HEK293 (cell line): ENCODE data around the gene SPTLC2.

Source experiments
- CTCF ChIA-PET: fragments of 350-600 bp; formaldehyde crosslinking; extraction: SDS; loops from one replicate; lab custom pipeline; 2021; ENCODE audit warnings: antibody characterized with exemption; lab: Yijun Ruan, JAX
- POLR2A ChIA-PET: fragments of 300-600 bp; formaldehyde crosslinking; extraction: SDS; loops from one replicate; lab custom pipeline; 2020; ENCODE audit warnings: antibody characterized with exemption, inconsistent platforms; lab: Yijun Ruan, JAX
- H3K27ac ChIP-seq: fragments of 200-500 bp; sonication (Bioruptor generic); 2 replicates; pipeline ENCODE4 v1.5.1; 2014; ENCODE audit warnings: low read depth, low read length, control low read depth, inconsistent platforms; ENCODE audit errors: extremely low read depth
- H3K36me3 ChIP-seq, 2 experiments: fragments of 200-500 bp in 1 of 2; sonication (Bioruptor generic) in 1 of 2; 1 replicate in 1 of 2; 2 replicates in 1 of 2; pipeline ENCODE4 v1.5.1; 2014 to 2017; ENCODE audit warnings: inconsistent platforms in 2 of 2, low read length in 2 of 2; ENCODE audit not compliant: control insufficient read depth in 2 of 2, insufficient read depth in 1 of 2
- H3K4me1 ChIP-seq: fragments of 200-500 bp; sonication (Bioruptor generic); 2 replicates; pipeline ENCODE4 v1.5.1; 2014; ENCODE audit warnings: mild to moderate bottlenecking, low read length, inconsistent platforms; ENCODE audit not compliant: control insufficient read depth, insufficient read depth
- H3K4me3 ChIP-seq: 2 replicates; pipeline ENCODE4 v1.5.1; 2011; ENCODE audit warnings: low read depth, mild to moderate bottlenecking, control low read depth, low read length, moderate library complexity
- H3K9me3 ChIP-seq: fragments of 200-500 bp; sonication (Bioruptor generic); 2 replicates; pipeline ENCODE4 v1.5.1; 2014; ENCODE audit warnings: low read depth, low read length, inconsistent platforms; ENCODE audit not compliant: control insufficient read depth, insufficient read depth
- GLI4 ChIP-seq: fragments of 450-650 bp; formaldehyde crosslinking; IDR thresholded peaks from 2 replicates; pipeline ENCODE4 v1.5.1; 2016; ENCODE audit warnings: missing biosample characterization, missing genetic modification characterization
- HIC1 ChIP-seq: fragments of 450-650 bp; formaldehyde crosslinking; IDR thresholded peaks from 2 replicates; pipeline ENCODE4 v1.5.1; 2016; ENCODE audit warnings: missing biosample characterization, missing genetic modification characterization
- MEIS1 ChIP-seq: sonication (generic); formaldehyde crosslinking; IDR thresholded peaks from 2 replicates; pipeline ENCODE4 v1.8.1; 2022; ENCODE audit warnings: missing genetic modification reagents, mild to moderate bottlenecking, borderline replicate concordance
- MZF1 ChIP-seq: fragments of 450-650 bp; formaldehyde crosslinking; IDR thresholded peaks from 2 replicates; pipeline ENCODE4 v1.5.1; 2017; ENCODE audit warnings: missing biosample characterization, missing genetic modification characterization, borderline replicate concordance
- PBX3 ChIP-seq: sonication (generic); formaldehyde crosslinking; IDR thresholded peaks from 2 replicates; pipeline ENCODE4 v1.8.1; 2022; ENCODE audit warnings: mild to moderate bottlenecking, moderate library complexity, missing genetic modification reagents
- SCRT2 ChIP-seq: fragments of 450-650 bp; formaldehyde crosslinking; IDR thresholded peaks from 2 replicates; pipeline ENCODE4 v1.5.1; 2016; ENCODE audit warnings: missing biosample characterization, missing genetic modification characterization
- ZEB2 ChIP-seq: fragments of 450-650 bp; formaldehyde crosslinking; IDR thresholded peaks from 2 replicates; pipeline ENCODE4 v1.5.1; 2016; ENCODE audit warnings: missing biosample characterization, missing genetic modification characterization
- ZFP37 ChIP-seq: fragments of 450-650 bp; formaldehyde crosslinking; IDR thresholded peaks from 2 replicates; pipeline ENCODE4 v1.5.1; 2016; ENCODE audit warnings: missing biosample characterization, missing genetic modification characterization
- ZNF121 ChIP-seq: fragments of 450-650 bp; formaldehyde crosslinking; IDR thresholded peaks from 2 replicates; pipeline ENCODE4 v1.5.1; 2016; ENCODE audit warnings: missing biosample characterization, missing genetic modification characterization
- ZNF132 ChIP-seq: fragments of 450-650 bp; formaldehyde crosslinking; IDR thresholded peaks from 2 replicates; pipeline ENCODE4 v1.5.1; 2017; ENCODE audit warnings: missing biosample characterization, missing genetic modification characterization, borderline replicate concordance
- ZNF2 ChIP-seq: fragments of 450-650 bp; formaldehyde crosslinking; IDR thresholded peaks from 2 replicates; pipeline ENCODE4 v1.5.1; 2016; ENCODE audit warnings: missing biosample characterization, missing genetic modification characterization
- ZNF394 ChIP-seq: fragments of 450-650 bp; formaldehyde crosslinking; IDR thresholded peaks from 2 replicates; pipeline ENCODE4 v1.5.1; 2016; ENCODE audit warnings: missing biosample characterization, missing genetic modification characterization, mild to moderate bottlenecking, moderate library complexity, borderline replicate concordance
- ZNF548 ChIP-seq: fragments of 450-650 bp; formaldehyde crosslinking; IDR thresholded peaks from 2 replicates; pipeline ENCODE4 v1.5.1; 2016; ENCODE audit warnings: missing biosample characterization, missing genetic modification characterization
- ZNF555 ChIP-seq: fragments of 450-650 bp; formaldehyde crosslinking; conservative IDR thresholded peaks from 2 replicates; pipeline ENCODE4 v1.5.1; 2017; ENCODE audit warnings: missing biosample characterization, mild to moderate bottlenecking, missing genetic modification characterization, inconsistent platforms
- ZNF791 ChIP-seq: fragments of 450-650 bp; formaldehyde crosslinking; IDR thresholded peaks from 2 replicates; pipeline ENCODE4 v1.5.1; 2016; ENCODE audit warnings: missing biosample characterization, missing genetic modification characterization
- ZSCAN18 ChIP-seq: fragments of 450-650 bp; formaldehyde crosslinking; IDR thresholded peaks from 2 replicates; pipeline ENCODE4 v1.5.1; 2016; ENCODE audit warnings: missing biosample characterization, missing genetic modification characterization
- TF ChIP-seq, protein P1 (sequence below): fragments of 450-650 bp; formaldehyde crosslinking; IDR thresholded peaks from 2 replicates; pipeline ENCODE4 v1.5.1; 2017; ENCODE audit warnings: missing biosample characterization, missing genetic modification characterization
- TF ChIP-seq, protein P2 (sequence below): fragments of 450-650 bp; IDR thresholded peaks from 2 replicates; pipeline ENCODE4 v1.5.1; 2018; ENCODE audit warnings: missing biosample characterization, missing genetic modification characterization

Gene SPTLC2

GRCh38 chr14:77508876-77509275 is 107.6 kb downstream of the SPTLC2 start:
- ChIA-PET POLR2A (no interaction called here), CTCF (no interaction called here)
- Histone ChIP-seq H3K4me1 (no peaks in the 10 kb centered on the region), H3K9me3 (no peaks in the 10 kb centered on the region), H3K4me3 (no peak overlapping the region), H3K27ac (no peak overlapping the region), H3K36me3 (peaks cover 4 to 20% of the 10 kb centered on the region in 2 experiments; a peak in 2 of 3 replicates)
- TF ChIP-seq ZNF548 (tag by site-specific recombination) = no peak
- no peak for TF ChIP-seq ZNF394 (tag by site-specific recombination)

GRCh38 chr14:77508249-77508648 is 108.2 kb downstream of the SPTLC2 start:
- POLR2A ChIA-PET = interaction anchor here (0.8 kb wide), 1 partner anchor 532 kb away, joined by 3 read pairs; no protein-coding TSS in a partner anchor
- Histone ChIP-seq H3K36me3 (peaks cover 4 to 20% of the 10 kb centered on the region in 2 experiments; a peak in 2 of 3 replicates), H3K9me3 (no peaks in the 10 kb centered on the region), H3K27ac (no peak overlapping the region), H3K4me3 (no peak overlapping the region), H3K4me1 (no peaks in the 10 kb centered on the region)
- CTCF ChIA-PET = interaction anchor here (0.9 kb wide), 1 partner anchor 49 kb away, joined by 3 read pairs; no protein-coding TSS in a partner anchor
- no peak for TF ChIP-seq ZNF2 (tag by site-specific recombination)

DNA sequence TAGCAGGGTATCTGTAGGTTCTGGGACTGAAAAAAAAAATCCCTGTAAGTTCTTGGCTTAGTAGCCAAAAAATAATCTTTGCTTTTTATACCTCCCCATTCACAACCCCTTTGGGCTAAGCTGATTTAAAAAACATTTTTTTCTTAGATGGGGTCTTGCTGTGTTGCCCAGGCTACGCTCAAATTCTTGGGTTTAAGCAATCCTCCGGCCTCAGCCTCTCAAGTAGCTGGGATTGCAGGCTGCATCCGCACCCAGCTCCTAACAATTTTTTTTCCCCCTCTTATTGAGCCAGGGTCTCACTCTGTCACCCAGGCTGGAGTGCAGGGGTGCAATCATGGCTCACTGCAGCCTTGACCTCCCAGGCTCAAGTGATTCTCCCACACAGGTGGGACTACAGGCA is 108.7 kb downstream of the SPTLC2 start:
- TF ChIP-seq ZNF121 (tag by site-specific recombination) = peak; percentile 52; the same call in 1 of the 2 replicates
- TF ChIP-seq, protein P1, sequence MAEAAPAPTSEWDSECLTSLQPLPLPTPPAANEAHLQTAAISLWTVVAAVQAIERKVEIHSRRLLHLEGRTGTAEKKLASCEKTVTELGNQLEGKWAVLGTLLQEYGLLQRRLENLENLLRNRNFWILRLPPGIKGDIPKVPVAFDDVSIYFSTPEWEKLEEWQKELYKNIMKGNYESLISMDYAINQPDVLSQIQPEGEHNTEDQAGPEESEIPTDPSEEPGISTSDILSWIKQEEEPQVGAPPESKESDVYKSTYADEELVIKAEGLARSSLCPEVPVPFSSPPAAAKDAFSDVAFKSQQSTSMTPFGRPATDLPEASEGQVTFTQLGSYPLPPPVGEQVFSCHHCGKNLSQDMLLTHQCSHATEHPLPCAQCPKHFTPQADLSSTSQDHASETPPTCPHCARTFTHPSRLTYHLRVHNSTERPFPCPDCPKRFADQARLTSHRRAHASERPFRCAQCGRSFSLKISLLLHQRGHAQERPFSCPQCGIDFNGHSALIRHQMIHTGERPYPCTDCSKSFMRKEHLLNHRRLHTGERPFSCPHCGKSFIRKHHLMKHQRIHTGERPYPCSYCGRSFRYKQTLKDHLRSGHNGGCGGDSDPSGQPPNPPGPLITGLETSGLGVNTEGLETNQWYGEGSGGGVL (tag by site-specific recombination) = no peak
- TF ChIP-seq, all 188 proteins: peak for 1
- H3K36me3 ChIP-seq = peaks cover 4 to 20% of the 10 kb centered on the region in 2 experiments; a peak in 2 of 3 replicates
- POLR2A ChIA-PET = interaction anchor here (0.8 kb wide), 1 partner anchor 532 kb away, joined by 3 read pairs; no protein-coding TSS in a partner anchor
- no peak overlapping the region for H3K27ac ChIP-seq
- no peak overlapping the region for H3K4me3 ChIP-seq
- no peaks in the 10 kb centered on the region for H3K4me1 ChIP-seq
- CTCF ChIA-PET = interaction anchor here (0.6 to 0.9 kb wide), 2 partner anchors 48 to 389 kb away, joined by 3 read pairs; no protein-coding TSS in a partner anchor
- H3K9me3 ChIP-seq = no peaks in the 10 kb centered on the region

GRCh38 chr14:77505031-77505430 is 111.4 kb downstream of the SPTLC2 start:
- Histone ChIP-seq H3K4me1 (no peaks in the 10 kb centered on the region), H3K27ac (no peak overlapping the region), H3K4me3 (no peak overlapping the region), H3K9me3 (no peaks in the 10 kb centered on the region), H3K36me3 (no peaks in the 10 kb centered on the region; a peak in 1 of 3 replicates)
- CTCF ChIA-PET = interaction anchor here (0.6 to 1.6 kb wide), 3 partner anchors 43 to 795 kb away, joined by 3 to 4 read pairs (median 3); no protein-coding TSS in a partner anchor
- POLR2A ChIA-PET = no interaction called here
- no peak for TF ChIP-seq ZFP37 (tag by site-specific recombination)
- TF ChIP-seq GLI4 (tag by site-specific recombination) = no peak
- TF ChIP-seq ZSCAN18 (tag by site-specific recombination) = no peak
- TF ChIP-seq ZNF132 = no peak
- no peak for TF ChIP-seq HIC1 (tag by site-specific recombination)
- TF ChIP-seq MZF1 = no peak
- no peak for TF ChIP-seq SCRT2 (tag by site-specific recombination)
- no peak for TF ChIP-seq ZNF555
- no peak for TF ChIP-seq ZEB2 (tag by site-specific recombination)
- TF ChIP-seq ZNF791 (tag by site-specific recombination) = no peak
- TF ChIP-seq MEIS1 (CRISPR knock-in tag) = no peak
- no peak for TF ChIP-seq PBX3 (CRISPR knock-in tag)
- TF ChIP-seq ZNF548 (tag by site-specific recombination) = no peak
- TF ChIP-seq, protein P2, sequence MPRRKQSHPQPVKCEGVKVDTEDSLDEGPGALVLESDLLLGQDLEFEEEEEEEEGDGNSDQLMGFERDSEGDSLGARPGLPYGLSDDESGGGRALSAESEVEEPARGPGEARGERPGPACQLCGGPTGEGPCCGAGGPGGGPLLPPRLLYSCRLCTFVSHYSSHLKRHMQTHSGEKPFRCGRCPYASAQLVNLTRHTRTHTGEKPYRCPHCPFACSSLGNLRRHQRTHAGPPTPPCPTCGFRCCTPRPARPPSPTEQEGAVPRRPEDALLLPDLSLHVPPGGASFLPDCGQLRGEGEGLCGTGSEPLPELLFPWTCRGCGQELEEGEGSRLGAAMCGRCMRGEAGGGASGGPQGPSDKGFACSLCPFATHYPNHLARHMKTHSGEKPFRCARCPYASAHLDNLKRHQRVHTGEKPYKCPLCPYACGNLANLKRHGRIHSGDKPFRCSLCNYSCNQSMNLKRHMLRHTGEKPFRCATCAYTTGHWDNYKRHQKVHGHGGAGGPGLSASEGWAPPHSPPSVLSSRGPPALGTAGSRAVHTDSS (tag by site-specific recombination) = no peak
